Measurements from ENCODE around the gene TLE2.
A peak's percentile ranks its signal among the peaks of the same experiment; 100 is the strongest.

Gene TLE2

DNA sequence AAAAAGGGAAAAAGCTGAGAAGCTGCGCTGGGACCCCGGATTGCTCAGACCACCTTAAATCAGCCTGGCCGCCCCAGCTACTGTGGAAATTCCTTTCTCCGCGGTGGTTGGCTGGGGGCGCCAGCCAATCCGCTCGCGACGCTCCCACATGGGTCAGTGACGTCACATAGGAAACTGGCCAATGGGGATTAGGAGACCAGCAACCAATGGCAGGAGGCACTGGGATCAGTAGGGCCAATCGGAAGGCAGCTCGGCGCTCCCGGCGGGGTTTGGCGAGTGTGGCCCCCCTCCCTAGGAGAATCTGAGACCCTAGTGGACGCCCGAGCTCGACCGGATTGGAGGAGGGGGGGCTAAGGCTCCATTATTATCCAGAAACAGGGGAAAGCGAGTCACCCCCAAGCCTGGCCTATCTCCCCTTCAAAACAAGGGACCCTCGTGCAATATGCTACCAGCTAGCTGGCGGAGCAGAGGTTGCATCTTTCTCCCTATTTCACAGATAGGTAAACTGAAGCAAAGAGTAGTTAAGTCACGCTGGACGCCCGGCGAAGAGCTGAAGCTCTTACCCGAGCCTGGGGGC lies 6.5 kb upstream of the TLE2 start:
- H3K4me1 ChIP-seq (ENCODE audit: low read depth, poor library complexity, severe bottlenecking) = peaks cover 20% of the 10 kb centered on the region
- no peak overlapping the region for H3K4me3 ChIP-seq (IDR thresholded peaks at IDR 0.05; ENCODE audit: insufficient read depth, low read depth, low read length)
- H3K36me3 ChIP-seq (ENCODE audit: insufficient read depth) = no peaks in the 10 kb centered on the region
- no peak for TF ChIP-seq CTCF (conservative IDR thresholded peaks at IDR 0.05; ENCODE audit: low read depth, low read length)
- peak overlapping the region; percentile 100 for H2AFZ ChIP-seq (ENCODE audit: low read depth)
- no peaks in the 10 kb centered on the region for H3K79me2 ChIP-seq (ENCODE audit: insufficient read depth, low read depth)
- peak overlapping the region; percentile 56; the same call in 1 of the 2 replicates for H3K9ac ChIP-seq
- peak overlapping the region; percentile 95 for H3K4me2 ChIP-seq
- peak overlapping the region; percentile 73 for H3K27ac ChIP-seq
- H4K20me1 ChIP-seq (ENCODE audit: insufficient read depth) = no peaks in the 10 kb centered on the region
- peaks cover 48% of the 10 kb centered on the region for H3K27me3 ChIP-seq (ENCODE audit: insufficient read depth, low read depth)

DNA sequence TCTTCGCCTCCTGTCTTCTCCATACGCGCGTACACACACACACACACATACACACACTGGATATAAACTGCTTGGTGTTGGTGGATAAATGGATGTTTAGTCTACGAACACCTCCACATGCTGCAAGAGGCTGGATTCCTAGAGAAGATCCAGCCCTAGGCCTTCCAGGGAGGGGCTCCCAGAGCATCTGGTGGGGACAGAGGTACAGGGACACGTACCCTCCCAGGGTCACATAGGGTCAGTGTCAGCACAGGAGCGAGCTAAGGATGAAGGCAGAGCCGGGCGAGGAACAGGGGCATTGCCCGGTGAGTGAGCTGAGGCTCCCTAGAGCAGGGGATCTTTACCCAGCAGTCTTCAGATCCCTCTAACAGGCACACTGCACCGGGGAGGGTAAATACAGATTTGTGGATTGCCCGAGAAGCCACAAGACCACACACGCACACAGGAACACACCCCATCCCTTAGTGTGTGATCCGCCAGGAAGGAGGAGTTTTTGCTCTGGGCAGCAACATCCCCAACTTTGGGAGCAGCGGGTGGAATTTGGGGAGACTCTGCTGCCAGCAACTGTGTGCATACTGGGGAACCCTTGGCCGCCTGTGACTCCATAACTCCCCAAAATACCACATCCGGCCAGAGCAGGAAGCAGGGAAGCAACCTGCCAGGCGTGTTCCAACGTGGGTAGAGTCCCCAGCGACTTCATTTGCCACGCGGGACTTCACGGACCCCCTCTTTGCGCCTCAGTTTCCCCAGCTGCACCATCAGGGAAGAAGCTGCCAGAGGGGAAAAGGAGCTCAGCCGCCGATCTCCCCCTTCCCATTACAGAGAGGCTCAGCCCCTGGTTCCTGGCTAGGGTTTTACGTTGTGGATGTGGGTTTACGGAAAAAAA lies 5.8 kb upstream of the TLE2 start:
- H2AFZ ChIP-seq (ENCODE audit: low read depth) = peak overlapping the region; percentile 100
- H3K4me1 ChIP-seq (ENCODE audit: low read depth, poor library complexity, severe bottlenecking) = peaks cover 20% of the 10 kb centered on the region
- H3K36me3 ChIP-seq (ENCODE audit: insufficient read depth) = no peaks in the 10 kb centered on the region
- peaks cover 49% of the 10 kb centered on the region for H3K27me3 ChIP-seq (ENCODE audit: insufficient read depth, low read depth)
- H3K4me2 ChIP-seq = peak overlapping the region; percentile 95
- no peak for TF ChIP-seq CTCF (conservative IDR thresholded peaks at IDR 0.05; ENCODE audit: low read depth, low read length)
- H3K9ac ChIP-seq = peak overlapping the region; percentile 56; the same call in 1 of the 2 replicates
- H3K4me3 ChIP-seq (IDR thresholded peaks at IDR 0.05; ENCODE audit: insufficient read depth, low read depth, low read length) = no peak overlapping the region
- peak overlapping the region; percentile 73; the same call in 1 of the 2 replicates for H3K27ac ChIP-seq
- no peaks in the 10 kb centered on the region for H4K20me1 ChIP-seq (ENCODE audit: insufficient read depth)
- H3K79me2 ChIP-seq (ENCODE audit: insufficient read depth, low read depth) = no peaks in the 10 kb centered on the region

- Histone ChIP-seq H2AFZ (ENCODE audit: low read depth) (peak overlapping the region; percentile 100; the same call in 1 of the 2 replicates), H3K4me3 (IDR thresholded peaks at IDR 0.05; ENCODE audit: insufficient read depth, low read depth, low read length) (no peak overlapping the region), H3K4me1 (ENCODE audit: low read depth, poor library complexity, severe bottlenecking) (peaks cover 20% of the 10 kb centered on the region), H3K79me2 (ENCODE audit: insufficient read depth, low read depth) (no peaks in the 10 kb centered on the region), H3K36me3 (ENCODE audit: insufficient read depth) (no peaks in the 10 kb centered on the region), H3K4me2 (no peak overlapping the region), H4K20me1 (ENCODE audit: insufficient read depth) (no peaks in the 10 kb centered on the region), H3K27ac (no peak overlapping the region), H3K9ac (no peak overlapping the region), H3K27me3 (ENCODE audit: insufficient read depth, low read depth) (peaks cover 51% of the 10 kb centered on the region)
- no peak for TF ChIP-seq CTCF (conservative IDR thresholded peaks at IDR 0.05; ENCODE audit: low read depth, low read length)
Observed at GRCh38 chr19:3034406-3034655, 5.3 kb upstream of the TLE2 start.

DNA sequence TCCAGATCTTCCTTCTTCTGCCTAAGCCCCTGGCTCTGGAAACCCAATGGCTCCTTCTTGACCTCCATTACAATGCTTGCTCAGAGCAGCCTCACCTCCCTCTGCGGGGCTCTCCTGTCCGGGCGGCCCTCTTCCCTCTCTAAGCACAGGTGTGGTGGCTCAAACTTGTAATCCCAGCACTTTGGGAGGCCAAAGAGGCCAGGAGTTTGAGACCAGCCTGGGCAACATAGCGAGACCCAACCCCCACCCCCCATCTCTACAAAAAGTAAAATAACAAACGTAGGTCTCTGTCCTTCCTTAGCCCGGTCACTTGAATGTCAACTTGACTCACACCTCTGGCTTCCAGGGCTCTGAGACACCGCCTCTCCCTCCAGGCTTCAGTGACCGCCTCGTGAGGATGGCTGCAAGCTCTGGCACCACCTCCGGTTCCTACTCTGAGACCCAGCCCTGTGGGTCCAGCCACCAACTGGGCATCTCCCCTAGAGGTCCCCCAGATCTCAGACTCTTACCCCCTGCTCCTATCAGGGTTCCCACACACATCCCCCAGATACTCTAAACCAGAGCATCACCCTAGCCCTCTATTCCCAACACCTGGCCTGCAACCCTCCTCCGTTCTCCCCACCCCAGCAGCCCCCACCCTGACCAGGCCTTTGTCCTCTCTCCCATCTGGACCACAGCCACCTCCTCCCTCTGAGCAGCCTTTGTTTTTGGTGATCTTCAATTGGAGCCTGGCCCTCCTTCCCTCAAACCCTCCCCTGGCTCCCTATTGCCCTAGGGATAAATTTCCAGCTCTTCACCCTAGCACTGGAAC lies 4.7 kb upstream of the TLE2 start:
- H3K4me2 ChIP-seq = no peak overlapping the region
- H4K20me1 ChIP-seq (ENCODE audit: insufficient read depth) = no peaks in the 10 kb centered on the region

More for the DNA sequence above, 4.7 kb upstream of the TLE2 start:
- peaks cover 20% of the 10 kb centered on the region for H3K4me1 ChIP-seq (ENCODE audit: low read depth, poor library complexity, severe bottlenecking)
- no peak overlapping the region for H3K4me3 ChIP-seq (IDR thresholded peaks at IDR 0.05; ENCODE audit: insufficient read depth, low read depth, low read length)
- no peak for TF ChIP-seq CTCF (conservative IDR thresholded peaks at IDR 0.05; ENCODE audit: low read depth, low read length)
- no peak overlapping the region for H3K27ac ChIP-seq
- no peaks in the 10 kb centered on the region for H3K79me2 ChIP-seq (ENCODE audit: insufficient read depth, low read depth)
- peaks cover 52% of the 10 kb centered on the region for H3K27me3 ChIP-seq (ENCODE audit: insufficient read depth, low read depth)
- H3K36me3 ChIP-seq (ENCODE audit: insufficient read depth) = no peaks in the 10 kb centered on the region
- no peak overlapping the region for H3K9ac ChIP-seq
- no peak overlapping the region for H2AFZ ChIP-seq (ENCODE audit: low read depth)
